Fibroblast of pulmonary artery (primary cell): ENCODE results near the gene FMN2.

Experiments used
- DNase-seq: peaks from one replicate; pipeline ENCODE4 v3.0.0-alpha.2; 2010; ENCODE audit warnings: low read depth
- H3K4me3 ChIP-seq: replicated peaks from 2 replicates; pipeline ENCODE4 v1.5.1; 2011; ENCODE audit warnings: low read depth, mild to moderate bottlenecking, control low read depth, low read length, moderate library complexity
- CTCF ChIP-seq: IDR thresholded peaks from 2 replicates; pipeline ENCODE4 v1.5.1; 2011; ENCODE audit warnings: mild to moderate bottlenecking, control low read depth, low read length, inconsistent platforms; ENCODE audit errors: missing control alignments

The FMN2 gene

GRCh38 chr1:240116831-240117769, 25.4 kb downstream of the FMN2 start:
- H3K4me3 ChIP-seq: no peak overlapping the region
- no peak for TF ChIP-seq CTCF
- DNase-seq: no peak

GRCh38 chr1:240117930-240118329, 26.2 kb downstream of the FMN2 start:
- DNase-seq: no peak
- no peak for TF ChIP-seq CTCF
- H3K4me3 ChIP-seq: no peak overlapping the region

GRCh38 chr1:240122639-240123613, 31.2 kb downstream of the FMN2 start:
- H3K4me3 ChIP-seq: no peak overlapping the region
- TF ChIP-seq CTCF: no peak
- no peak for DNase-seq

GRCh38 chr1:240126821-240127220, 35.1 kb downstream of the FMN2 start:
- DNase-seq: no peak
- no peak overlapping the region for H3K4me3 ChIP-seq
- TF ChIP-seq CTCF: no peak

- no peak overlapping the region for H3K4me3 ChIP-seq
- TF ChIP-seq CTCF: no peak
- no peak for DNase-seq
Measured at GRCh38 chr1:240128366-240128765, 36.7 kb downstream of the FMN2 start.

GRCh38 chr1:240134113-240134512, 42.4 kb downstream of the FMN2 start:
- no peak overlapping the region for H3K4me3 ChIP-seq
- no peak for DNase-seq
- no peak for TF ChIP-seq CTCF
